GM23248 (cell line): ENCODE measurements around the gene NPAS3. TPM values are rescaled to one million over a fixed set of nuclear protein-coding genes. Genes with fewer than 3 reads are reported as not detected.

ENCODE experiments used
- DNase-seq: peaks from one replicate; pipeline ENCODE4 v3.0.0-alpha.2; 2015
- H2AFZ ChIP-seq: fragments of 200-600 bp; sonication (generic); 2 replicates; pipeline ENCODE4 v1.6.1; 2016; ENCODE audit warnings: antibody characterized with exemption
- H3F3A ChIP-seq: fragments of 200-600 bp; sonication (generic); 2 replicates; pipeline ENCODE4 v1.6.1; 2016; ENCODE audit warnings: mild to moderate bottlenecking, antibody characterized with exemption, mixed run types; ENCODE audit not compliant: insufficient read depth
- H3K27ac ChIP-seq: fragments of 200-600 bp; sonication (generic); 2 replicates; pipeline ENCODE4 v1.5.1; 2016; ENCODE audit warnings: mild to moderate bottlenecking
- H3K27me3 ChIP-seq: fragments of 200-600 bp; sonication (generic); replicated peaks from 2 replicates; pipeline ENCODE4 v1.6.1; 2016; ENCODE audit warnings: mild to moderate bottlenecking; ENCODE audit not compliant: insufficient read depth
- H3K36me3 ChIP-seq: fragments of 200-600 bp; sonication (generic); 2 replicates; pipeline ENCODE4 v1.6.1; 2016; ENCODE audit warnings: low read depth, mild to moderate bottlenecking
- H3K4me1 ChIP-seq: fragments of 200-600 bp; sonication (generic); 2 replicates; pipeline ENCODE4 v1.6.1; 2016; ENCODE audit warnings: mild to moderate bottlenecking; ENCODE audit not compliant: insufficient read depth
- H3K4me2 ChIP-seq: fragments of 200-600 bp; sonication (generic); one replicate; pipeline ENCODE4 v1.6.1; 2016; ENCODE audit warnings: mild to moderate bottlenecking; ENCODE audit not compliant: unreplicated experiment
- H3K4me3 ChIP-seq: fragments of 200-600 bp; sonication (generic); 2 replicates; pipeline ENCODE4 v1.5.1; 2016; ENCODE audit warnings: mild to moderate bottlenecking
- H3K79me2 ChIP-seq: fragments of 200-600 bp; sonication (generic); 2 replicates; pipeline ENCODE4 v1.6.1; 2016; ENCODE audit warnings: mild to moderate bottlenecking; ENCODE audit not compliant: insufficient read depth
- H3K9ac ChIP-seq: fragments of 200-600 bp; sonication (generic); 2 replicates; pipeline ENCODE4 v1.6.1; 2016; ENCODE audit warnings: mild to moderate bottlenecking
- H3K9me2 ChIP-seq: fragments of 200-600 bp; sonication (generic); 2 replicates; pipeline ENCODE4 v1.6.1; 2016; ENCODE audit warnings: mixed run types, mild to moderate bottlenecking, moderate library complexity; ENCODE audit not compliant: insufficient read depth
- H3K9me3 ChIP-seq: fragments of 200-600 bp; sonication (generic); one replicate; pipeline ENCODE4 v1.6.1; 2017; ENCODE audit warnings: low read depth
- H4K20me1 ChIP-seq: fragments of 200-600 bp; sonication (generic); 2 replicates; pipeline ENCODE4 v1.6.0; 2016; ENCODE audit not compliant: insufficient read depth
- EZH2 ChIP-seq: fragments of 200-600 bp; sonication (generic); IDR thresholded peaks from 2 replicates; pipeline ENCODE4 v1.6.1; 2018; ENCODE audit warnings: antibody characterized with exemption, mild to moderate bottlenecking; ENCODE audit not compliant: insufficient read depth, poor library complexity, severe bottlenecking
- EZH2phosphoT487 ChIP-seq: fragments of 200-600 bp; sonication (generic); IDR thresholded peaks from 2 replicates; pipeline ENCODE4 v1.6.1; 2018; ENCODE audit warnings: antibody characterized with exemption, moderate library complexity, mild to moderate bottlenecking, low read depth; ENCODE audit not compliant: insufficient read depth
- WGBS, 2 experiments: methylation state at CpG; one replicate each; pipeline ENCODE4 v1.1.6; 2015 to 2017; ENCODE audit warnings: low lambda C conversion rate in 2 of 2, low coverage in 1 of 2; ENCODE audit errors: missing lambda C conversion rate in 2 of 2; 5-methylcytosine and 5-hydroxymethylcytosine counted together
- in situ Hi-C: fragments of 300-500 bp; cut with MboI; formaldehyde crosslinking; loops from 2 replicates; pipeline ENCODE4 v1.15.0; 2020
- polyA plus RNA-seq: library from polyadenylated mRNA; unstranded; fragments of >200 nt; fragmentation: Nextera tagmentation; extraction: Ambion mirVana; gene quantifications from 2 replicates; pipeline ENCODE4 v1.2.1, GENCODE V29; 2016
- total RNA-seq: library from RNA; depleted of rRNA; stranded (reverse); fragments of >200 nt; shearing (Covaris generic); gene quantifications from 2 replicates; pipeline ENCODE4 v1.2.3, GENCODE V29; 2014

NPAS3 gene
- total and polyA plus RNA-seq, 2 experiments from 2014 or later: 0.65 TPM; not detected in 1

- Histone ChIP-seq H2AFZ (no peak overlapping the region), H3K9ac (no peak overlapping the region), H3K4me2 (no peak overlapping the region), H3K4me1 (peaks cover 27% of the 10 kb centered on the region), H4K20me1 (no peaks in the 10 kb centered on the region), H3K4me3 (no peak overlapping the region), H3K79me2 (no peaks in the 10 kb centered on the region), H3K9me2 (no peaks in the 10 kb centered on the region), H3K27ac (no peak overlapping the region), H3K27me3 (no peaks in the 10 kb centered on the region), H3K9me3 (no peaks in the 10 kb centered on the region), H3K36me3 (no peaks in the 10 kb centered on the region), H3F3A (peaks cover 18% of the 10 kb centered on the region; the same call in 1 of the 2 replicates)
- no peak for TF ChIP-seq EZH2
- WGBS, 2 experiments: 78 to 80% methylated on average over 4 of the region's 4 CpGs
- in situ Hi-C loops: no loop called here
- DNase-seq: peak; percentile 40
Measured at GRCh38 chr14:33590891-33591630, 652.4 kb downstream of the NPAS3 start.

- no peak overlapping the region for H3K27ac ChIP-seq
- no peaks in the 10 kb centered on the region for H4K20me1 ChIP-seq
- TF ChIP-seq EZH2phosphoT487 (no peak), EZH2 (no peak)
- no peaks in the 10 kb centered on the region for H3K36me3 ChIP-seq
- H3K9ac ChIP-seq: no peak overlapping the region
- H3K9me2 ChIP-seq: no peaks in the 10 kb centered on the region
- H3K9me3 ChIP-seq: no peaks in the 10 kb centered on the region
- H3K4me2 ChIP-seq: peak overlapping the region; percentile 50
- in situ Hi-C loops: no loop called here
- 16 to 18% methylated on average over 2 of the region's 2 CpGs for WGBS, 2 experiments
- peaks cover 18% of the 10 kb centered on the region; the same call in 1 of the 2 replicates for H3F3A ChIP-seq
- no peaks in the 10 kb centered on the region for H3K79me2 ChIP-seq
- H3K4me3 ChIP-seq: no peak overlapping the region
- H2AFZ ChIP-seq: no peak overlapping the region
- H3K4me1 ChIP-seq: peaks cover 27% of the 10 kb centered on the region
- DNase-seq: peak; percentile 71
- H3K27me3 ChIP-seq: no peaks in the 10 kb centered on the region
Measured at GRCh38 chr14:33592297-33592696, 653.6 kb downstream of the NPAS3 start.

- Histone ChIP-seq H2AFZ (no peak overlapping the region), H3K36me3 (no peaks in the 10 kb centered on the region), H3K79me2 (no peaks in the 10 kb centered on the region), H3K27me3 (no peaks in the 10 kb centered on the region), H3K4me2 (no peak overlapping the region), H3K9me3 (no peaks in the 10 kb centered on the region), H3K4me3 (no peak overlapping the region), H3F3A (0 out of 2 replicates have a peak, but pooled peaks cover 7% of the 10 kb centered on the region), H3K9ac (no peak overlapping the region), H3K9me2 (no peaks in the 10 kb centered on the region), H4K20me1 (no peaks in the 10 kb centered on the region), H3K27ac (no peak overlapping the region), H3K4me1 (peaks cover 14% of the 10 kb centered on the region)
- in situ Hi-C loops: no loop called here
- TF ChIP-seq EZH2 (no peak), EZH2phosphoT487 (no peak)
- no peak for DNase-seq
- WGBS, 2 experiments: 65% methylated on average over 8 of the region's 8 CpGs
Measured at GRCh38 chr14:33596211-33597080, 657.8 kb downstream of the NPAS3 start.

- H3K9me2 ChIP-seq: no peaks in the 10 kb centered on the region
- H3K9me3 ChIP-seq: no peaks in the 10 kb centered on the region
- DNase-seq: no peak
- no peaks in the 10 kb centered on the region for H3K36me3 ChIP-seq
- no peak overlapping the region for H3K4me2 ChIP-seq
- no peak overlapping the region for H3K4me3 ChIP-seq
- no peaks in the 10 kb centered on the region for H4K20me1 ChIP-seq
- no peak overlapping the region for H3K9ac ChIP-seq
- no peak overlapping the region for H3K27ac ChIP-seq
- in situ Hi-C loops: no loop called here
- no peaks in the 10 kb centered on the region for H3F3A ChIP-seq
- TF ChIP-seq EZH2: no peak
- TF ChIP-seq EZH2phosphoT487: no peak
- no peak overlapping the region for H2AFZ ChIP-seq
- peaks cover 5% of the 10 kb centered on the region; the same call in 1 of the 2 replicates for H3K4me1 ChIP-seq
- no peaks in the 10 kb centered on the region for H3K79me2 ChIP-seq
- no peaks in the 10 kb centered on the region for H3K27me3 ChIP-seq
- 97% methylated on average over 2 of the region's 2 CpGs for WGBS, 2 experiments
Measured at GRCh38 chr14:33598582-33598981, 659.9 kb downstream of the NPAS3 start.
